Mucosa of descending colon (tissue), 3 donors: ENCODE results near the gene AQP2. TPM values are rescaled to one million over a fixed set of nuclear protein-coding genes. Genes with fewer than 3 reads are reported as not detected.

Experiments used
- ATAC-seq: fragments of 200-7000 bp; cut with Tn5 transposase; one replicate; pipeline ENCODE4 v1.9.1; 2020; ENCODE audit warnings: mild to moderate bottlenecking, moderate library complexity
- DNase-seq, 3 donors: peaks; one replicate each; pipeline ENCODE4 v3.0.0-alpha.2; 2020
- H3K36me3 ChIP-seq: fragments of 200-600 bp; one replicate; pipeline ENCODE4 v1.8.0; 2021; ENCODE audit warnings: low read depth, mild to moderate bottlenecking
- H3K4me1 ChIP-seq: fragments of 200-600 bp; one replicate; pipeline ENCODE4 v1.8.0; 2021; ENCODE audit warnings: low read depth, mild to moderate bottlenecking
- H3K4me3 ChIP-seq: fragments of 200-600 bp; one replicate; pipeline ENCODE4 v1.8.0; 2021; ENCODE audit warnings: mild to moderate bottlenecking
- H3K9me3 ChIP-seq: fragments of 200-600 bp; one replicate; pipeline ENCODE4 v1.8.0; 2021; ENCODE audit warnings: mild to moderate bottlenecking
- CTCF ChIP-seq: fragments of 200-600 bp; IDR thresholded peaks from one replicate; pipeline ENCODE4 v1.8.0; 2022; ENCODE audit warnings: antibody characterized with exemption, mild to moderate bottlenecking
- intact Hi-C, 2 donors: fragments of 100-400 bp; cut with DNase I in 1 of 2; cut with micrococcal nuclease in 1 of 2; formaldehyde crosslinking; loops; one replicate each; pipeline versions ENCODE4 v1.11.0 to v1.11.1; 2022; cut with DNase I, micrococcal nuclease
- total RNA-seq, 3 donors: library from RNA; stranded (reverse); fragmentation: NEBNext Ultra II Directional in 2 of 3; extraction: Animal tissue kit (Norgen Biotek cat#: 25700) in 2 of 3; gene quantifications; one replicate each; pipeline versions ENCODE4 v1.2.1 to v1.2.4, GENCODE V29; 2021 to 2023
- donor health status: DM: no; HTN: no; CAD: no; lungs with moderate emphysema.
- donor health status: DM: no; HTN: no; CAD: no.
- donor health status: DM: no; HTN: yes; CAD: no.

Gene AQP2
- total RNA-seq, 3 donors from 2014 or later, result not detected

GRCh38 chr12:49909826-49910225 is 40.7 kb upstream of the AQP2 start:
- ATAC-seq (no peak), DNase-seq (no peak)
- Histone ChIP-seq H3K36me3 (no peaks in the 10 kb centered on the region), H3K9me3 (no peaks in the 10 kb centered on the region), H3K4me1 (no peaks in the 10 kb centered on the region), H3K4me3 (no peak overlapping the region)
- no peak for TF ChIP-seq CTCF
- intact Hi-C loops, result no loop called here

- no peak for ATAC-seq
- intact Hi-C loops, result no loop called here
These were observed 40.0 kb upstream of the AQP2 start for GRCh38 chr12:49910331-49911212.

DNA sequence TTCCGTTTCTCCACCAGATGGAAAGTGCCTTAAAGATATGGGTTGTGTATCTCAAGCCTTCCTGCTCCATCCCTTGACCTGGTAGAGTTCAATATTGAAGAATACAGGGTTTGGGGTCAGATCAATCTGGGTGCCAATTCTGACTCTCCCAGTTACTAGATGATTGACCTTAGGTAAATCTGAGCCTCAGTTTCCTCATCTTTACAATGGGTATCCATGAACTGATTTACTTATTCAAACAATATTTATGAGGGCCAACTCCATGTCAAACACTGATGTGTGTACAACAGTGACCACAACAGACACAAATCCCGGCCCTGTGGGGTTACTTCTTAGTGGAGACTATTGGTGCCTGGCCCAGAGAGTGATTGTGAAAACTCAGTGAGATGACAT is 39.3 kb upstream of the AQP2 start:
- intact Hi-C loops, result no loop called here
- ATAC-seq, result no peak

More at GRCh38 chr12:49910331-49911212, 40.0 kb upstream of the AQP2 start:
- DNase-seq, result no peak
- TF ChIP-seq CTCF, result no peak
- no peaks in the 10 kb centered on the region for H3K9me3 ChIP-seq
- no peak overlapping the region for H3K4me3 ChIP-seq
- H3K4me1 ChIP-seq, result no peaks in the 10 kb centered on the region
- H3K36me3 ChIP-seq, result no peaks in the 10 kb centered on the region

GRCh38 chr12:49912345-49913255 is 37.9 kb upstream of the AQP2 start:
- intact Hi-C loops, result no loop called here
- no peak for DNase-seq
- no peak for ATAC-seq
- no peaks in the 10 kb centered on the region for H3K4me1 ChIP-seq
- no peak overlapping the region for H3K4me3 ChIP-seq
- no peak for TF ChIP-seq CTCF
- no peaks in the 10 kb centered on the region for H3K9me3 ChIP-seq
- no peaks in the 10 kb centered on the region for H3K36me3 ChIP-seq

More for the DNA sequence above, 39.3 kb upstream of the AQP2 start:
- no peak for TF ChIP-seq CTCF
- Histone ChIP-seq H3K36me3 (no peaks in the 10 kb centered on the region), H3K4me3 (no peak overlapping the region), H3K4me1 (no peaks in the 10 kb centered on the region), H3K9me3 (no peaks in the 10 kb centered on the region)
- no peak for DNase-seq

- intact Hi-C loops, result no loop called here
- TF ChIP-seq CTCF, result no peak
- ATAC-seq (no peak), DNase-seq (no peak)
- no peak overlapping the region for H3K4me3 ChIP-seq
- H3K4me1 ChIP-seq, result no peaks in the 10 kb centered on the region
- no peaks in the 10 kb centered on the region for H3K9me3 ChIP-seq
- no peaks in the 10 kb centered on the region for H3K36me3 ChIP-seq
These were observed 34.2 kb upstream of the AQP2 start for GRCh38 chr12:49916129-49916919.
